IPS DF 6.9 (cell line): ENCODE measurements around the gene TTC7B.

ENCODE experiments used
- DNase-seq: peaks from one replicate; pipeline ENCODE4 v3.0.0-alpha.2; 2013; ENCODE audit warnings: low read depth, low spot score
- H3K27ac ChIP-seq: one replicate; pipeline ENCODE4 v1.5.1; 2013; ENCODE audit warnings: low read length, control low read depth
- H3K27me3 ChIP-seq: 2 replicates; pipeline ENCODE4 v1.6.1; 2013; ENCODE audit warnings: mild to moderate bottlenecking, low read length; ENCODE audit not compliant: control insufficient read depth, insufficient read depth
- H3K36me3 ChIP-seq: 2 replicates; pipeline ENCODE4 v1.6.1; 2013; ENCODE audit warnings: low read length; ENCODE audit not compliant: control insufficient read depth, insufficient read depth
- H3K4me1 ChIP-seq: 2 replicates; pipeline ENCODE4 v1.6.1; 2013; ENCODE audit warnings: low read length; ENCODE audit not compliant: control insufficient read depth, insufficient read depth
- H3K4me3 ChIP-seq: 2 replicates; pipeline ENCODE4 v1.5.1; 2013; ENCODE audit warnings: mild to moderate bottlenecking, low read length
- H3K9me3 ChIP-seq: 2 replicates; pipeline ENCODE4 v1.6.1; 2013; ENCODE audit warnings: low read length, inconsistent platforms; ENCODE audit not compliant: control insufficient read depth, insufficient read depth
- WGBS: extraction: QIAGEN DNeasy Blood & Tissue Kit; methylation state at CpG from one replicate; pipeline ENCODE4 v1.1.7; 2013; ENCODE audit warnings: mixed read lengths, missing lambda C conversion rate; ENCODE audit not compliant: insufficient read length, insufficient coverage; 5-methylcytosine and 5-hydroxymethylcytosine counted together

Gene TTC7B

GRCh38 chr14:90508036-90508435 is 308.2 kb downstream of the TTC7B start:
- no peak for DNase-seq
- H3K27me3 ChIP-seq: no peaks in the 10 kb centered on the region
- peaks cover 10% of the 10 kb centered on the region for H3K4me1 ChIP-seq
- H3K4me3 ChIP-seq: no peak overlapping the region
- no peak overlapping the region for H3K27ac ChIP-seq
- no peaks in the 10 kb centered on the region for H3K9me3 ChIP-seq
- WGBS: no CpG with 5 or more reads among the region's 9 CpGs
- no peaks in the 10 kb centered on the region for H3K36me3 ChIP-seq

GRCh38 chr14:90507428-90507827 is 308.8 kb downstream of the TTC7B start:
- no peak overlapping the region for H3K4me3 ChIP-seq
- DNase-seq: no peak
- H3K4me1 ChIP-seq: peaks cover 10% of the 10 kb centered on the region
- H3K36me3 ChIP-seq: no peaks in the 10 kb centered on the region
- no peaks in the 10 kb centered on the region for H3K9me3 ChIP-seq
- no peak overlapping the region for H3K27ac ChIP-seq
- H3K27me3 ChIP-seq: no peaks in the 10 kb centered on the region
- no CpG with 5 or more reads among the region's 7 CpGs for WGBS

- Histone ChIP-seq H3K27me3 (no peaks in the 10 kb centered on the region), H3K27ac (no peak overlapping the region), H3K4me3 (no peak overlapping the region), H3K9me3 (no peaks in the 10 kb centered on the region), H3K36me3 (no peaks in the 10 kb centered on the region), H3K4me1 (peaks cover 11% of the 10 kb centered on the region)
- DNase-seq: no peak
- WGBS: no CpG with 5 or more reads among the region's 6 CpGs
Observed at GRCh38 chr14:90506748-90507147, 309.5 kb downstream of the TTC7B start.

- Histone ChIP-seq H3K4me1 (peaks cover 10% of the 10 kb centered on the region), H3K36me3 (no peaks in the 10 kb centered on the region), H3K27ac (no peak overlapping the region), H3K9me3 (no peaks in the 10 kb centered on the region), H3K27me3 (no peaks in the 10 kb centered on the region), H3K4me3 (no peak overlapping the region)
- DNase-seq: no peak
- WGBS: no CpG with 5 or more reads among the region's 13 CpGs
Observed at GRCh38 chr14:90505531-90505930, 310.7 kb downstream of the TTC7B start.

GRCh38 chr14:90504643-90505042 is 311.6 kb downstream of the TTC7B start:
- Histone ChIP-seq H3K27ac (no peak overlapping the region), H3K4me1 (peaks cover 9% of the 10 kb centered on the region), H3K27me3 (no peaks in the 10 kb centered on the region), H3K9me3 (no peaks in the 10 kb centered on the region), H3K4me3 (no peak overlapping the region), H3K36me3 (no peaks in the 10 kb centered on the region)
- no CpG with 5 or more reads among the region's 8 CpGs for WGBS
- no peak for DNase-seq

GRCh38 chr14:90503582-90503981 is 312.6 kb downstream of the TTC7B start:
- DNase-seq: no peak
- no peaks in the 10 kb centered on the region for H3K36me3 ChIP-seq
- H3K27me3 ChIP-seq: no peaks in the 10 kb centered on the region
- no peak overlapping the region for H3K4me3 ChIP-seq
- H3K27ac ChIP-seq: no peak overlapping the region
- H3K9me3 ChIP-seq: no peaks in the 10 kb centered on the region
- whole genome bisulfite sequencing: no CpG with 5 or more reads among the region's 5 CpGs
- H3K4me1 ChIP-seq: peaks cover 9% of the 10 kb centered on the region

- Histone ChIP-seq H3K4me1 (peaks cover 9% of the 10 kb centered on the region), H3K4me3 (no peak overlapping the region), H3K36me3 (no peaks in the 10 kb centered on the region), H3K27me3 (no peaks in the 10 kb centered on the region), H3K27ac (no peak overlapping the region), H3K9me3 (no peaks in the 10 kb centered on the region)
- no peak for DNase-seq
Observed at GRCh38 chr14:90502760-90503159, 313.5 kb downstream of the TTC7B start.

GRCh38 chr14:90500665-90501370 is 315.4 kb downstream of the TTC7B start:
- DNase-seq: no peak
- H3K36me3 ChIP-seq: no peaks in the 10 kb centered on the region
- no CpG with 5 or more reads among the region's 19 CpGs for WGBS
- peaks cover 9% of the 10 kb centered on the region for H3K4me1 ChIP-seq
- no peak overlapping the region for H3K27ac ChIP-seq
- no peaks in the 10 kb centered on the region for H3K27me3 ChIP-seq
- H3K4me3 ChIP-seq: no peak overlapping the region
- no peaks in the 10 kb centered on the region for H3K9me3 ChIP-seq

GRCh38 chr14:90499908-90500664 is 316.1 kb downstream of the TTC7B start:
- H3K27ac ChIP-seq: no peak overlapping the region
- H3K36me3 ChIP-seq: no peaks in the 10 kb centered on the region
- no peak overlapping the region for H3K4me3 ChIP-seq
- no CpG with 5 or more reads among the region's 10 CpGs for WGBS
- no peak for DNase-seq
- no peaks in the 10 kb centered on the region for H3K27me3 ChIP-seq
- peaks cover 9% of the 10 kb centered on the region for H3K4me1 ChIP-seq
- no peaks in the 10 kb centered on the region for H3K9me3 ChIP-seq

GRCh38 chr14:90499121-90499520 is 317.1 kb downstream of the TTC7B start:
- Histone ChIP-seq H3K4me3 (no peak overlapping the region), H3K36me3 (no peaks in the 10 kb centered on the region), H3K27ac (no peak overlapping the region), H3K4me1 (peaks cover 9% of the 10 kb centered on the region), H3K27me3 (no peaks in the 10 kb centered on the region), H3K9me3 (no peaks in the 10 kb centered on the region)
- no CpG with 5 or more reads among the region's 6 CpGs for WGBS
- no peak for DNase-seq

- Histone ChIP-seq H3K36me3 (no peaks in the 10 kb centered on the region), H3K4me3 (no peak overlapping the region)
Observed at GRCh38 chr14:90498198-90498597, 318.0 kb downstream of the TTC7B start.

More at GRCh38 chr14:90498198-90498597, 318.0 kb downstream of the TTC7B start:
- Histone ChIP-seq H3K27ac (no peak overlapping the region), H3K27me3 (no peaks in the 10 kb centered on the region), H3K9me3 (no peaks in the 10 kb centered on the region), H3K4me1 (peaks cover 9% of the 10 kb centered on the region)
- DNase-seq: no peak
